CD4-positive, alpha-beta T cell treated with Interleukin-15 for 4 hours (primary cell): ENCODE measurements around the gene SNED1.

Experiments used
- DNase-seq: peaks from one replicate; pipeline ENCODE4 v3.0.0-alpha.2; 2020; ENCODE audit warnings: low spot score

SNED1 gene

DNA sequence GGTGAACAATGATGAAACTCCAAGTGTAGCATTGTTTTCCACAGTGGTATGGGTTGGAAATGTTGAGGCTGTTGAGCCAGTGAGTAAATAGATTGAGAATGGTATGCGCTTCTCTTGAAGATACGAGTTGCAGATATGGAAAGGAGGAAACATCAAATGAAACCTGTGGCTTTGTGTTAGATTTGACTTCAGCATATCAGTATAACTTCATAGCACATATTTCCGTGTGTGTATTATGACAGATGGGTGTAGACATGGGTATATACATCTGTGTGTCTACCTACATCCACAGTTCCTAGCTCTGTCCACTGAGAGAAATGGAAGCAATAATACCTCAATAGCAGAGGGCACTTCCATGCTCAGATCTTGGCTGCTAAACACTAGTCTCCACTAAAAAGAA lies 8.0 kb downstream of the SNED1 start:
- no peak for DNase-seq

DNA sequence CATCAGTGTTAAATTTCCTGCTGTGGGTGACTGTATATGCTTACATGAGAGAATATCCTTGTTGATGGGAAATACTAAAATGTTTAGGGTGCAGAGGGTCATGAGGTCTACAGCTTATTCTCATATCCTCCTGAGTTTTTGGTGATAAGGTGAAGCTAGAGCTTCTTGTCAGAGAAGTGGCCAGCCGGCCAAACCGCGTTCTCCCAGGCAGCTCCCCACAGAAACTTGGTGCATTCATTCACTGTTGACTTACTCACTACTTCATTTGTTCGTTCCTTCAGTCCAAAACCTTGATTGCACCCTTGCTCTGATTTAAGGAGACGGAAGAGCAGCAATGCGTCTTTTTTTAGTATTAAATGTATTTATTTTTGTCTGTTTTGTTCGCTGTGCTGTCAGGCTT lies 8.7 kb downstream of the SNED1 start:
- DNase-seq: no peak

DNA sequence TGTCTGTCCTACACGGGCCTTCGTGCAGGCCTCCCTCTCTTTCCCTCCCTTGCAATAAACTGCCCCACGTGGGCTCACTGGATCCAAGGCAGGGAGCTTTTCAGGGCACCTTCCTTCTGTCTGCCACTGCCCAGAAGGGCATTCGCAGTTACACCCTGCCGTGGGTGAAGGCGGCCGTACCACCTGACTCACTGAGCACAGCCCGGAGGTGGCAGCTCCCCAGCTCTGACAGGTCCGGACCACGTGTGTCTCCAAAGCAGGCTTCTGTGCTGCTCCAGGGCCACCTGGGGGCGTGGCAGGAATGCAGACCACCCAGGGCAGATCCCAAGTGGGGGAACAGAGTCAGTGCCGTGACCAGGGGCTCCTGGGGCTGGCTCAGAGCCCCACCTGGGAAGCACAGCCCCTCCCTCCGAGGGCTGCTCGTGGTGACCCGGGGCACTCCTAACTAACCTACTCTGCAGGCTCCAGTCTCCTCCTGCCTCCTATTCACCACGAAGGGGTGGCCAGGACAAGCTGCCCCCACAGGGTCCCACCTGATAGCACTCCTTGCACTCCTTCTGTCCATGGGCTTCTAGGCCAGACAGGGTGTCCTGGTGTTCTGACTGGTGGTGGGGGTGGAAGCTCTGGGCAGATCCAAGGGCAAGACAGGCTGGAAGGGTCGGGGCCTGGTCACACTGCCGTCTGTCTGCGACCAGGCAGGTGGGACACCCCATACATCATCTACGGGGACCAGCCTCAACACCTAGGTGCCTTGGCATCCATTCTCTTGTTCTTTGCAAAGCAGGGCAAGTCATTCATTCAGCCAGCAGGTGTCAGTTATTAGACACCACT lies 9.7 kb downstream of the SNED1 start:
- no peak for DNase-seq

DNA sequence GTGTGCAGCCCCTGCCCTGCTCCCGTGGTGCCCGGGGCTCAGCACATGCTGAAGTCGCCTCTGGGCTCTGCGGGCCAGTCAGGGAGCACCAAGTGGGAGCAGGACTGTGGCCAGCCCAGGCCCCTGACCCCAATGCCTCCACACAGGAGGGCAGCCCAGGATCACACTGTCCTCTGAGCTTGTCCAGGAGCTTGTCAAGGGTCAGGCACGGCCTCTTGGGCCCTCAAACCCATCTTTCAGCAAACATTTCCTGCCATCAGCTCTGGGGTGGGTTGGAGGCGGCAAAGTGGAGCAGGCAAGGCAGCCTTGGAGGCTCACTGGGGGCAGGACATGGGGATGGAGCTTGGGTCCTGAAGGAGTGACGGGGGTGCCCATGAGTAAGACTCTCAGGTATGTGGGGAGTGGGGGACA lies 10.3 kb downstream of the SNED1 start:
- DNase-seq: no peak

DNA sequence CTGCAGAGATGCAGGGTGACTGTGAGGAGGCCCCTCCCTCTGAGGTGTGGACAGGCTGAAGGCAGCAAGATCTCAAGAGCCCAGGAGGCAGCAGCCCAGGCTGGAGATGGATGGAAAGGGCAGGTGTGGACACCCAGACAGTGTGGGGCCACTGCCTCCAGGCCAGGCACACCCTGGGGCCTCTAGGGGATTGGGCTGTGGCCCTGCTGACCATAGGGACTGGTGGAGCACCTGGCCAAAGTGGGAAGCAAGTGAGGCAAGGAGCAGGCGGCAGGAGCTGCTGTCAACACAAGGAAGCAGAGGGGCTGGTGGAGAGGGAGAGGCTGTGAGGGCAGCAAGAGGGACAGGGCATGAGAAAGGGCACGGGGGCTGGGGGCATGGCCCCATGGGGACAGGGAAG lies 10.8 kb downstream of the SNED1 start:
- no peak for DNase-seq

DNA sequence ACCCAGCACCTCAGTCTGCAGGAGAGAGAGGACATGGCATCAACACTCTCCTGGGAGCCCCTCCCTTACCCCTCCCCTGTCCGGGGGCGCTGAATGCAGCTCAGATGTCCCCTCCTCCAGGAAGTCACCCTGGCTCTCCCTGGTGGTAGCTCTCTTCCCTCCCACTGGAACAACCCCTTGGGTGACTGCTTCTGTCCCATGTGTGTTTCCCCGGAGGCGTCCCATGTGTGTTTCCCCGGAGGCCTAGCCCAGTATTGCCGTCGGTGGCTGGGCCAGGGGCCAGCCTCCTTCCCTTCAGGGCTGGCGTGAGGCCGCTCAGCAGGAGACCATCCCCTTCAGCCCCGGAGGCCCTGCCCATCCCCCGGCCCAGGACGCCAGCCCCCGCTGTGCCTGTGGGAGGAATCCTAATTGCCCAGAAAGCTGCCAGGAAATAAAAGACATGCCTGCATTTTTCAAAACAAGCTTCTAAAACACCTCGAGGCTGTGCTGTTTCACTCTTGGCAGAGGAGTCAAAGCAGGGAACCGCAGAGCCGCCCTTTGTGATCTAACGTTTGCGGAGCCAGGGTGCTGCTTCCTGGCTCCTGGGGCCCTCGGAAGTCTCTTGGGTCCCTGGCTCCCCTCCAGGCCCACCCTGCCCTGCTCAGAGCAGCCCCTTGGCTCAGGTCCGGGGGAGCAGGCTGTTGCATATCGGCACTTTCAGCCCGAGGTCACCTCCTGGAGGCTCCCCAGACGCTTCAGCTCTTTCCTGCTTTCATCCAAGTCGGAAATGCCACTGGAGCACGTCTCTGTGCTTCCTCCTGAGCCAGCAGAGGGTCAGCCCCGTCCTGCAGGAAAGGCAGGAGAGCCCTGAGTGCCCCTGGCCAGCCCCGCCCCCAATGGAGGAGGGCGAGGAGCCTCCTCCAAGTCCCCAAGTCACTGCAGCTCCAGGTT lies 11.4 kb downstream of the SNED1 start:
- DNase-seq: peak; percentile 4

DNA sequence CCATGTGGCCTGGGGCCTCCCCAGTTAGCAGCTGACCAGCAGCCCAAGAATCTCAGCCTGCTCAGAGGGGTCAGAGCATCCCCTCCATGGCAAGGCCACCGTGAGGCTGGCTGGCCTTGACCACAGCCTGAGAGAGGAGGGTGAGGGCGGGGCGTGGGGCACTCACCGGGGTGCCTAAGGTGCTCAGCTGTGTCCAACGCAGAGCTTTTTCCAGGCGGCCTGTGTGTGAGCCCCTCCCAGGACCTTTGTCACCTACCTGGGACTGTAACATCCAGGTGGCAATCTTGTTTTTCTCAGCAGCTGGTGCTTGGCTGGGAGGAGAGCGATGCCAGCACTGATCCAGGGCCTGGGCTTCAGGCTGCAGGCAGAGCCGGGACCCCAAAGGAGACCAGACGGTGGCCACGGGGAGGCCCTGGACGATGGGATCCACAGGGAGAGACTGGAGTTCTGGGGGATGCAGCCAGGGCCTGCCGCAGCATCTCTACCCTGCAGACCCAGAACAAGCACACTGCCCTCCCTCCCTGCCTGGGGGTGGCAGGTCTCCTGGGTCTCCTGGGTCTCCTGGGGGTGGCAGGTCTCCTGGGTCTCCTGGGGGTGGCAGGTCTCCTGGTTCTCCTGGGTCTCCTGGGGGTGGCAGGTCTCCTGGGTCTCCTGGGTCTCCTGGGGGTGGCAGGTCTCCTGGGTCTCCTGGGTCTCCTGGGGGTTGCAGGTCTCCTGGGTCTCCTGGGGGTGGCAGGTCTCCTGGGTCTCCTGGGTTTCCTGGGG lies 12.3 kb downstream of the SNED1 start:
- DNase-seq: no peak

DNA sequence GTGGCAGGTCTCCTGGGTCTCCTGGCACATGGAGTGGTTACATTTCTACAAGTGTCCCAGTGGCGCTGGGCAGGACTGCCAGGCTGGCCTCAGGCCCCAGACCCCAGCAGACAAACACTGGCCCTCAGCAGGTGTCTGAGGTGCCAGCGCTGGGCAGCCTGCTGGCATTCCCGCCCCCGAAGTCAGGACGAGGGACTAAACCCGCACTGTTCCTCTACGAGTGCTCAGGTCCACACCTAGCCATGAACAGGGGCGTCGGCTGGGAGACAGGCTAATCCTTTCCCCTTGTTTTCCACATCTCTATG lies 12.8 kb downstream of the SNED1 start:
- no peak for DNase-seq

DNA sequence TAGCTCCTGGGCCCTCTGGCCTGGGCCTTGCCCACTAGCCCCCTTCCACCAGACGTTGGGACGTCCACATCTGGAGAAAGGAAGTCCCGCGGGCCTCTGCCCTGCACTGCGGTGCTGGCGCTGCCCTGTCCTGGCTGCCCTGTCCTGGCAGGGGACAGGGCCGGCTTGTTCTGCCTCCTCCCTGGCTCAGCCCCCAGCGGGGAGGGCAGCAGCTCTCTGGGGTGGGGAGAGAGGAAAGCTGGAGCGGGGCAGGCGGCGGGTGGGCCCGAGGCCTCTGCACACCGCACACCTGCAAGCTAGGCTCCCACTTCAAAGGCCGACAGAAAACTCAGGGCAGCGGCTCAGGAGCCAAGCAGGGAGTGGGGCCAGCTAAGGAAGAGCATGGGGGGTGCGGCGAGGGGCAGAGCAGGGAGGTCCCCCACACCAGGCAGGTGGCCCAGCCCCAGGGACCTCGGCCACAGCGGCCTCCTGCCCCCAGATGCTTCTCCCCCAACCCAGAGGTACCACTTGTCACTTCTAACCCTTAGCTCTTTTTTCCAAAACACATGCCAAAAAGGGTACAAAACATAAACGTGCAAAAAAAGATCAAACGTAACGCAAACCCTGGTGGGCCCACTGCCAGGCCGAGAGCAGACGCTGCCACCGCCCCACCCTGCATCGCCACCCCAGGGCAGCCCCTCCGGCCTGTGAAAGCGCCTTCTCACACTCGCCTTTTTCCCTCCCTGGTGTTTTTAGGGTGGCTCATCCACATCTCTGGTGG lies 13.5 kb downstream of the SNED1 start:
- no peak for DNase-seq

DNA sequence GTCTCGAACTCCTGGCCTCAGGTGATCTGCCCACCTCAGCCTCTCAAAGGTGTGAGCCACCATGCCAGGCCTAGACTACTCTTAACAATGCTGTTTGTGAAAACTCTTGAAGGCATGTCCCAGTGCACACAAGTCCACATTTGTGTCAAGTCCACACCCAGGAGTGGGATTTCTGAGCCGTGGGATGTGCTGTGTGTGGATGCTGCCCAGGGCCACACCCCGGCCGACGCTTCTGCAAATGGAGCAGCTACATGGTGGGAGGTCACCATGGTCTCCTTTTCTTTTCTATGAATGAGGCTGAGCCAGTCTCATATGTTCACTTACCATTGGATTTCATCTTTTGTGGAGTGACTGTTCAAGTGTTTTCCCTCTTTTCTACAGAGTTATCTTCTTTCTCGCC lies 15.8 kb downstream of the SNED1 start:
- no peak for DNase-seq

DNA sequence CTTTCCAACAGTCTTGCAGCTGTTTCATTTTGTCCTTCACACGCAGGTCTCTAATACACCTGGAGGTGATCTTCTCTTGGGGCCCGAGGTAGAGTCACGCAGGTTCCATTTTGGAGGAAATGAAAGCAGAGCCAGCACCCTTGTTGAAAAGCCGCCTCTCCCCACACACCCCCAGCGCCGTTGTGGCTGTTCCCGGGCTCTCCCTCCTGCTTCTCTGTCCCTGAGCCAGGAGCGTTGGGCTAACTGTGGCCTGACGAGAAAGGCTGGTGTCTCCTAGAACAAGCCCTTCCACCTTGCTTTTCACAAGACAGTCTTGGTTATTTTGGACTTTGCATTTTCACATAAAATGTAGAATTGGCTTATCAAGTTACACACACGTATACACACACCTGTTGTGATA lies 16.3 kb downstream of the SNED1 start:
- no peak for DNase-seq

DNA sequence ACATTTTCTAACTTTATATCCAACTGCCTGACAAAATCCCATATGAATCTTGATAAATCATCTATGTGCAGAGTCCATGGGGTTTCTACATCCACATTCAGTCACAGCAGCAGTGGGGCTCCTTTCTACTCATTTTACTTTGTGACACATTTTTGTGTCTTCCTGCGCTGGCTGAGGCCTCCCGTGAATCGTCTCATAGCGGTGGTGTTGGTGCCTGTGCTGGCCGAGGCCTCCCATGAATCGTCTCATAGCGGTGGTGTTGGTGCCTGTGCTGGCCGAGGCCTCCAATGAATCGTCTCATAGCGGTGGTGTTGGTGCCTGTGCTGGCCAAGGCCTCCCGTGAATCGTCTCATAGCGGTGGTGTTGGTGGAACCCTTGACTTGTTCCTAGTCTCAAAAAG lies 17.0 kb downstream of the SNED1 start:
- no peak for DNase-seq

DNA sequence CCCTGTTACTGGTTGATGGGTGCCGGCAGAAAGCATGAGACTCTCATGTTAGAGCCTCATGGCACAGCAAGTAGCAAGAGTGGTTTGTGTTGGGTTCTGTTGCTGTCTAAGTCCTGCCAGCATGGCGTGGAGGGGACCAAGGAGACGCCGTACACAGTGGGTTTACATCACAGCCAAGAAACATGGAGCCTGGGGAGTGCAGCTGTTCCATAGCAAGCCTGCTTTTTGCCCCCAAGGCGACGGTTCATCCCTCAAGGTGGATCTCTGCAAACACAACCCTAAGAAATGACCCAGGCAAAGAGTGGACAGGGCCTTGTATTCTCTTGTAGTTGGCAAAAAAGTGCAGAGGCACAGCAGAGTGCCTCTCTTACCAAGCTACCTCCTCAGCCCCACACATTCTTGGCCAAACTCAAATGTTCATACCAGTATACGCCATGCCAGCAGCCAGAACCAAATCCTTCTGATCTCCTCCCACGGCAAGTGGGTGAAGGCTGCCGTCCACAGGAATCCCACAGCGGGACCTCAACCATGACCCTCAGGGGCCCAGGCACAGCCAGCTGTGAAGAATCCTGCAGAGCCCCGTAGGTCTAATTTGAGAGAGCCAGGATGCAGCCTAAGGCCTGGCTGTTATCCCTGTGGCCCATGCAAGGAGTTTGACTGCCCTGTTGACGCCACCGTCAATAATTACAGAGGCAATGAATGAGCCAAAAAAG lies 19.0 kb downstream of the SNED1 start:
- no peak for DNase-seq

DNA sequence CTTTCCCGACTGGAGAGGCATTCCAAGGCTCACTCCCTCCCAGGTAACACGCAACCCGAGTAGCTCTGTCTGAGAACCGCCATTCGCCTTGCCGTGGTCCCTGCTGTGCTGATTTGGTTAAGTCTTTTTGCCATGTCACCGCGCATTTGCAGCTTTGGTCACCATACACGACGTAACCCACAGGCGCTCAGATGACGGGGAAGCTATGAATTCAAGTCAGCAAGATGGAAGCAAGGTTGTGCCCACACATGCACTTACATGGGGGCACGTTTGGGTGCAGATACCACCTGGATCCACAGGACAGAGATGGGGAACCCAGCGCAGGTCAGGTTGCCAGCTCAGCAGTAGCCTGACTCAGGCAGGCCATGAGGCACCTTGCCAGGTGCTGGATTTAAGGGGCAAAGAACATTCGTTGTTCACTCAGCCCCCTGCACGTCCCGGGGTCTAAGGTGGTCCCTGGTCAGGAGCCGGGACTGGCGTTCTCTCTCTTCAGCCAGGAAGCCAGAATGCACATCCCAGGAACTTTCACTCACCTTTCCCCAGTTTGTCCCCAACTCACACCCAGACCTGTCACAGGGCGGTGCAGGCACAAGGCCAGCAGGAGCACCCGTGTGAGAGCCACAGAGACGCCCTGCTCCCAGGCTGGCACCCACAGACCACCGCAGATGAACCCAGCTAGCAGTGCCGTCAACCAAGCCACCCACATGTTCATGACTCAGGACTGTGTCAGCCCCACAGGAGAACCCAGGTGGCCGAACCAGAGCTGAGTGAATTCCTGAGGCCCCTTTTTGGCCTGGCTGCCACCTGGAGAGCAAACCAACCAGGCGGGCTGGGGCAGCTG lies 19.9 kb downstream of the SNED1 start:
- DNase-seq: no peak

DNA sequence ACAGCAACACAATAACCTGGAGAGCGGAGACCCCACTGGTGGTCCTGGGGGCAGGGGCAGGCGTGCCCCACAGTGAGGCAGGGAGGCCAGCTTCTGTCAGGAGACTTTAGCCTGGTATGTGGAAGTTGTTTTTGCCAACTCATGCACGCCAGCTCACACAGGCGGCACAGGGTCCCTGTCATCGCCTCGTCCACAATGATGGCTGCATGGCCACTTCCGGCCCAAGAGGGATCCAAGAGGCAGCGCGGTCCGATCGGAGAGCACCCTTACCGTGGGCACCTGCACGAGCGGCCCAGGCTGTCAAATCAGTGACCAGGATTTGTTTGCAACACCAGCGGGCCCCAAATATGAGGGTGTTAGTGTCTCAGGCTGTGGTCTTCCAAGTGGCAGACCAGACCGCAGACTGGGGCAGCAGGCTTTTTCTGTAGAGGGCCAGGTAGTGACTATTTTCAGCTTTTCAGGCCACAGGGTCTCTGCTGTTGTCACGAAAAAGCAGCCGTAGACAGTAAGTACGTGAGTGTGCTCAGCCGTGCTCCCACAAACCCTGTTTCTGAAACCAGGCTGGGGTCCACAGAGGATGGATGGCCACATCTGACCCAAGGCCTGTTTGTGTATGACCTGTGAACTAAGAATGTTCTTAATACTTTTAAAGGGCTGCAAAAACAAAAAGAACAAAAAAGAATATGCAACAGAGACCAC lies 21.2 kb downstream of the SNED1 start:
- no peak for DNase-seq

DNA sequence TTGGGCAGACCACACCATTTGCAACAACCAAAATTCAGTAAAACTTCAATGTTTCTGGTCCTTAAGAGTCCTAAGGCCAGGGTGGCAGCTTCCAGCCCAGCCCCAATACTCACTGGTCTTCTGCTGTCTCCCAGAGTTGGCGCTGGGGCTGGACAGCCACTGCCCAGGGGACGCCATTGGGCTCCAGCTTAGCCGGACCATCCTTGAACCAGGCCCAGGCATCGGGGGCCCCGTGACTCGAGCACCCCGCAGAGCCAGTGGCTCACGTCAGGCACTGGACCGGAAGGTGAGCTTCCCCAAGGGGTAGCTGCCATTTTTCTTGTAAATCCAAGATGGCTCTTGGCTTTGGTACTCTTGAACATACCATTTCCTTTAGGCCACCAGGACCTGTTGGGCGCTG lies 21.8 kb downstream of the SNED1 start:
- no peak for DNase-seq

DNA sequence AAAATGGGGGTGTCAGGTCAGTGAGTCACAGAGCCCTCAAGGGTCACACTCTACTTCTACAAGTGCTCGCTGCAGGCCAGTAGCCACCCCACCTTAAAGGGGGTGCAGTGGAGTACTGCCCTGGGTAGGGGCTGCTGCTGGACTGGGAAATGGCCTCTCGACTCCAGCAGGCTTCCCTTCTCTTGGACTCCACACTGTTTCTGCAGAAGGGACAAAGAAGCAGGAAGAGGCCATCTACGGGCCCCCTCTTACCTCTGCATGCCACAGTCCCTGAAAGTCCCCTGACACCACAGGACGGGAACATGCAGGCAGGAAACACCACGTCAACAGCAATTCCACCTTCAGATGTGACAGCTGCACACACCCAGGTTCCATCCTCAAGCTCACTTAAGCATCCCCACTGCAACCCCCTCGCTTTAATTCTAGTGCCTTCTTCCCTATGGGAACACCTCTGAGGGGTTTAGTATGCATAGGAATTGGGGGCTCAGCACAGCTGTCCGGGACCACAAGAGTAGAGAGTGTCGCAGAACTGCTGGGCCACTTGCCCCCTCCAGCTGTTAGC lies 22.3 kb downstream of the SNED1 start:
- DNase-seq: no peak

DNA sequence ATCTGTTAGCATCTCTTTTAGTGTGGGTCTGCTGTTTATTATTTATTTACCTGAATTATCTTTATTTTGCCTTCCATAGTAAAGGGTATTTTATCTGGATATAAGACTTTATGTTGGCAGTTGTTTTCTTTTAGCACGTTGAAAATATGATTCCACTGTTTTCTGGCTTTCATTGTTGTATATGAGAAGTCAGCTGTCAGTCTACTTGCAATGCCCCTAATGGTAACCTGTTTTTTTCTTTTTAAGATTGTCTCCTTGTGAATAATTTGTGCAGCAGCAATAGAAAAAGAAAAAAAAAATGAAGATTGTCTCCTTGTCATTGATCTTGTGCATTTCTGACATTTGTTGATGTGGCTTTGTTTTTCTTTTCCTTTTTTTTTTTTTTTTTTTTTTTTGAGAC lies 27.2 kb downstream of the SNED1 start:
- DNase-seq: no peak

DNA sequence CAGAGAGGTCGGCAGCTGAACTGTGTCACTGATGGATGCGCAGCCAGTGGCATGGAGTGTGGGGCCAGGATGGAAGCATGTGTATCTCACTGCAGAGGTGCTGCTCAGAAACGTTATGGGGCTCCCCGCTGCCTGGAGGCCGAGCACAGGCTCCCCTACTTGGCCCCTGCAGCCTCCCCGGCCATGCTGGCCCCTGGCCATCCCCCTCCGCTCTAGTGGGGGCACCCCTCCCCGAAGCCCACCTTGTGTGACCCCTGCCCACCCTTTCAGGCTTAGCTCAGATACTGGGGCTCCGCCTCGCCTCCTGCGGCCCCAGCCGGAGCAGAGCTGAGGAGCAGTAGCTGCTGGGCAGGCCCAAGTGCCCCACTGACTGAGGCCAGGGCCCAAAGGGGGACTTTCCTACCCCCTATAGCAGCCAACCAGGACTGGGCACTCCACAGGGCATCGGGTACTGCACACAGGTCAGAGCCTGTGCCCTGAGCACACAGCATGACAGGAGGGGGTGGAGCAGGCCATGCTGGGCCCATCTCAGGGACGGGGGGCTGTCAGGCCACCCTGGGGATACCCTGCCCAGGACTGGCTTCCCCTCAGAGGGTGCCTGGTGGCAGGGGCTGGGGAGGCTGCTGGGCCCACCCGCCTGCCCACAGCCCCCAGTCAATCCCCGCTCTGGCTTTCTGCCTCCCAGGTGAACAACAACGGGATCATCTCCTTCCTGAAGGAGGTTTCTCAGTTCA lies 31.3 kb downstream of the SNED1 start:
- no peak for DNase-seq
